Type B pancreatic cell (in vitro differentiated cells): Measurements from ENCODE around the gene CD207. TPM values are rescaled to one million over a fixed set of nuclear protein-coding genes. Genes with fewer than 3 reads are reported as not detected.

ENCODE experiments used
- DNase-seq: peaks from one replicate; pipeline ENCODE4 v3.0.0; 2021; ENCODE audit warnings: mixed read lengths; ENCODE audit not compliant: unreplicated experiment; ENCODE audit errors: extremely low spot score
- H3K27ac Mint-ChIP-seq: 2 replicates; pipeline ENCODE4 v1.8.0; 2021; ENCODE audit warnings: mild to moderate bottlenecking, mixed read lengths
- H3K27me3 Mint-ChIP-seq: 2 replicates; pipeline ENCODE4 v1.8.0; 2021; ENCODE audit warnings: mixed read lengths
- H3K36me3 Mint-ChIP-seq: 2 replicates; pipeline ENCODE4 v1.8.0; 2021; ENCODE audit warnings: mixed read lengths
- H3K4me1 Mint-ChIP-seq: one replicate; pipeline ENCODE4 v1.8.0; 2021; ENCODE audit warnings: mixed read lengths; ENCODE audit not compliant: unreplicated experiment
- H3K4me3 Mint-ChIP-seq: 2 replicates; pipeline ENCODE4 v1.8.0; 2021; ENCODE audit warnings: mild to moderate bottlenecking, mixed read lengths
- H3K9me3 Mint-ChIP-seq: 2 replicates; pipeline ENCODE4 v1.8.0; 2021; ENCODE audit warnings: mixed read lengths
- CTCF ChIP-seq: fragments of 200-600 bp; sonication (generic); conservative IDR thresholded peaks from 2 replicates; pipeline ENCODE4 v1.5.0; 2021; ENCODE audit warnings: antibody characterized with exemption, mild to moderate bottlenecking
- total RNA-seq: library from RNA; stranded (reverse); gene quantifications from 2 replicates; pipeline ENCODE4 v1.2.1, GENCODE V29; 2021; ENCODE audit warnings: low replicate concordance

The CD207 gene
- total RNA-seq, 1 donor from 2014 or later: not detected

GRCh38 chr2:70828914-70829824 is 6.4 kb downstream of the CD207 start:
- Mint-ChIP-seq H3K4me1 (no peaks in the 10 kb centered on the region), H3K36me3 (no peaks in the 10 kb centered on the region), H3K4me3 (no peak overlapping the region), H3K9me3 (no peaks in the 10 kb centered on the region), H3K27ac (no peak overlapping the region), H3K27me3 (peaks cover 54% of the 10 kb centered on the region)
- no peak for TF ChIP-seq CTCF
- DNase-seq: no peak

- Mint-ChIP-seq H3K9me3 (no peaks in the 10 kb centered on the region), H3K27me3 (peaks cover 56% of the 10 kb centered on the region), H3K4me1 (no peaks in the 10 kb centered on the region), H3K36me3 (no peaks in the 10 kb centered on the region), H3K27ac (no peak overlapping the region), H3K4me3 (no peak overlapping the region)
- DNase-seq: no peak
- no peak for TF ChIP-seq CTCF
These were observed 7.5 kb downstream of the CD207 start for GRCh38 chr2:70828115-70828514.

GRCh38 chr2:70827388-70827787 is 8.2 kb downstream of the CD207 start:
- no peaks in the 10 kb centered on the region for H3K4me1 Mint-ChIP-seq
- no peak overlapping the region for H3K27ac Mint-ChIP-seq
- no peak for DNase-seq
- no peaks in the 10 kb centered on the region for H3K9me3 Mint-ChIP-seq
- H3K36me3 Mint-ChIP-seq: no peaks in the 10 kb centered on the region
- TF ChIP-seq CTCF: no peak
- peaks cover 53% of the 10 kb centered on the region for H3K27me3 Mint-ChIP-seq
- H3K4me3 Mint-ChIP-seq: no peak overlapping the region

- Mint-ChIP-seq H3K36me3 (no peaks in the 10 kb centered on the region), H3K4me1 (no peaks in the 10 kb centered on the region), H3K27ac (no peak overlapping the region), H3K27me3 (peaks cover 47% of the 10 kb centered on the region), H3K9me3 (no peaks in the 10 kb centered on the region), H3K4me3 (no peak overlapping the region)
- no peak for DNase-seq
- no peak for TF ChIP-seq CTCF
These were observed 8.8 kb downstream of the CD207 start for GRCh38 chr2:70826696-70827350.

GRCh38 chr2:70823249-70823648 is 12.4 kb downstream of the CD207 start:
- Mint-ChIP-seq H3K36me3 (no peaks in the 10 kb centered on the region), H3K27ac (no peak overlapping the region), H3K4me1 (no peaks in the 10 kb centered on the region), H3K27me3 (peaks cover 48% of the 10 kb centered on the region), H3K4me3 (no peak overlapping the region), H3K9me3 (no peaks in the 10 kb centered on the region)
- no peak for DNase-seq
- no peak for TF ChIP-seq CTCF
